Right ventricle myocardium superior (tissue), 1 donor: ENCODE measurements around the gene NRIP3. TPM values are rescaled to one million over a fixed set of nuclear protein-coding genes. Genes with fewer than 3 reads are reported as not detected.

Experiments
- ATAC-seq: fragments of 200-7000 bp; cut with Tn5 transposase; one replicate; pipeline ENCODE4 v1.9.1; 2020; ENCODE audit warnings: mild to moderate bottlenecking; ENCODE audit not compliant: poor library complexity
- DNase-seq: peaks from one replicate; pipeline ENCODE4 v3.0.0-alpha.2; 2020
- intact Hi-C: fragments of 100-400 bp; cut with DNase I; formaldehyde crosslinking; loops from one replicate; pipeline ENCODE4 v1.11.2; 2022
- long read RNA-seq: library from polyadenylated mRNA; unstranded; transcript quantifications from one replicate; pipeline ENCODE4 v2.0.0, GENCODE V29; 2021
- total RNA-seq: library from RNA; stranded (reverse); fragmentation: NEBNext Ultra II Directional; extraction: Animal tissue kit (Norgen Biotek cat#: 25700); gene quantifications from one replicate; pipeline ENCODE4 v1.2.1, GENCODE V29; 2021
- donor health status: DM: no; HTN: yes; CAD: no; lungs with severe emphysema.

Gene NRIP3
- 1.0 TPM for total RNA-seq
- long read RNA-seq, partial matches to known transcripts = 0 of 1 reads
- long read RNA-seq, other reads (novel, unspliced or antisense) = 0 of 1 reads

GRCh38 chr11:9003573-9004182 is at the start of gene NRIP3:
TSS of gene NRIP3 (minus strand) at chr11:9004001. CDS start at chr11:9003935, 66 bp downstream.
- peak; percentile 81 for DNase-seq
- intact Hi-C loops = no loop called here
- ATAC-seq = peak; percentile 91

GRCh38 chr11:9052316-9052715 is 48.5 kb upstream of the NRIP3 start:
- intact Hi-C loops = no loop called here
- ATAC-seq (no peak), DNase-seq (no peak)

- DNase-seq (no peak), ATAC-seq (no peak)
- intact Hi-C loops = no loop called here
Measured at GRCh38 chr11:9049959-9050358, 46.2 kb upstream of the NRIP3 start.

DNA sequence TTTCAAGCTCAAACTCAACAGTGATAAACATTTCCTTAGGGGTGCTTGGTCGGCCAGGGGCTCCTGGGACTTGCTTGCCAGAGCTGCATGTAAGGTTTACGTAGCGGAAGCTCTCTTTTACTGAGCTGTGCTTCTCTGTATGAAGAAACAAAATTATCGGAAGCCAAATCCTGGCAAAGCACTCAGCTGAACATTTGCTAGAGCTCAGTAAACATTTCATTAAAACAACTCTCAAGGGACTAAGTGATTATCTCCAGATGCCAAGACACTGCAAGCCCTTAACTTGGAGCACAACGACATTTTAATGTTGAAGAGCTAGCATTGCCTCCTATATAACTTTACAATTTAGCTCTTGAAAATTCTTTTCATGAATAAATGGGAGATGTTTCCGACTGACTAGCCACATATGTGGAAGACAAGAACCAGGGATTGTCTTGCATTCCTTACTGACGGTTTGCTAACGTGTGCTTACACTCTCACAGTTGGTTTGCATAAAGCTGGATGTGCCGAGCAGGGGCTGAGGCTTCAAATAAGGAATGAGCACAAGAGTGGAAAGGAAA is 44.2 kb upstream of the NRIP3 start:
- DNase-seq = no peak
- ATAC-seq = peak; percentile 74
- intact Hi-C loops = no loop called here

DNA sequence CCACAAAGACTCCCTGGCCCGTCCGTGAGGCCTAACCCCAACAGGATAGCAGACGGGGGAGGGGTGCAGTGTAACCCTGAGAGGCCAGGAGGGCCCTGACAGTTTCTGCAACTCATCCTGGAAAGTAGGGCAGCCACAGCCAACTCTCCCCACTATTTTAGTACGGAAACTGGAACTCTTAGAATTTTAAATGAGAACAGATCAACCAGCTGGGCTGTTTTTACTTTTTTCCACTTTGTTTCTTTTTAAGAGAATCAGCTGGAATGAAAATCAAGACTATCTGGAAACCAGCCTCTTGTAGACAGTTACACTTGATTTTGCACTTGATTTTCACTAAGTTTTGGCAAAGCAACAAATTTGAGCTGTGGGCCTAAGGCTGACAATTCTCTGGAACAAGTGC is 42.7 kb upstream of the NRIP3 start:
- intact Hi-C loops = no loop called here
- ATAC-seq (peak; percentile 45), DNase-seq (no peak)

GRCh38 chr11:9042488-9042887 is 38.7 kb upstream of the NRIP3 start:
- DNase-seq = no peak

GRCh38 chr11:9041747-9042146 is 37.9 kb upstream of the NRIP3 start:
- no peak for DNase-seq
- intact Hi-C loops = no loop called here
- ATAC-seq = no peak

More at GRCh38 chr11:9042488-9042887, 38.7 kb upstream of the NRIP3 start:
- ATAC-seq = no peak
- intact Hi-C loops = no loop called here

DNA sequence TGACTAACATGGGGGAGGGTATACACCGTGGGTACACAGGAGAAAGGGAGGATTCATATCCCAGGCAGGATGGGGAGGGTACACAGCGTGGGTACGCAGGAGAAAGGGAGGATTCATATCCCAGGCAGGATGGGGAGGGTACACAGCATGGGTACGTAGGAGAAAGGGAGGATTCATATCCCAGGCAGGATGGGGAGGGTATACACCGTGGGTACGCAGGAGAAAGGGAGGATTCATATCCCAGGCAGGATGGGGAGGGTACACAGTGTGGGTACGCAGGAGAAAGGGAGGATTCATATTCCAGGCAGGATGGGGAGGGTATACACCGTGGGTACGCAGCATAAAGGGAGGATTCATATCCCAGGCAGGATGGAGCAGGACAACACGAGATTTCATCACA is 36.6 kb upstream of the NRIP3 start:
- intact Hi-C loops = no loop called here
- DNase-seq (no peak), ATAC-seq (no peak)

- no peak for ATAC-seq
- no peak for DNase-seq
- intact Hi-C loops = no loop called here
Measured at GRCh38 chr11:9039863-9040262, 36.1 kb upstream of the NRIP3 start.

DNA sequence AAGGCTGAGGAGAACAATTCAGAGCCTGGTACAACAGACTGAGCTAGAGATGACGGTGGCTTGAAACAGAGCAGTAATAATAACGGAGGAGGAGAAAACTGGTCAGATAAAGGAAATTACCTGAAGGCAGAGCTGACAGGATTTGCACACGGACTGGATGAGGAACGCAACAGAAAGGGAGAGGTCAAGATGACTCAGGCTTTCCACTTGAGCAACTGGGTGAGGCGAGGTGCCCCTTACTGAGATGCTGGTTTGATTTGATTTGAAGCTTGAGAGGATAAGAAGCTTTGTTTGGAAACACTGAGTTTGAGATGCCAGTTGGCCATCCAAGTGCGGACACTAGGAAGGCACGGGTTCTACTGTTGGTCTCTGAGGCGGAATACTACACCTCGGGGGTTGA is 35.4 kb upstream of the NRIP3 start:
- intact Hi-C loops = no loop called here
- no peak for ATAC-seq
- no peak for DNase-seq

DNA sequence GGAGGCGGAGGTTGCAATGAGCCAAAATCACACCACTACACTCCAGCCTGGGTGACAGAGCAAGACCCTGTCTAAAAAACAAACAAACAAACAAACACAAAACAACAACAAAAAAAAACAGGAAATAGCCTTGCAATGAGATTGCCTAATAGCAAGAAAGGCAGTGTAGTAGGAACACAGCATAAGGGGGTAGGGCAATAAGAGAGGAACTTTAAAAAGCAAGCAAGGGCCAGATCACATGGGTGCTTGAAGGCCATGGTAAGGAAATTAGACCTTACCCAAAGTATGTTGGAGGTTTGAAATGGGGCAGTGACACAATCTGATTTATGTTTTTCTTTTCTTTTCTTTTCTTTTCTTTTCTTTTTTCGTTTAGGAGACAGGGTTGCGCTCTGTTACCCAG is 34.7 kb upstream of the NRIP3 start:
- intact Hi-C loops = no loop called here
- DNase-seq = no peak
- ATAC-seq = peak; percentile 43

GRCh38 chr11:9037963-9038362 is 34.2 kb upstream of the NRIP3 start:
- intact Hi-C loops = no loop called here
- ATAC-seq (no peak), DNase-seq (no peak)

- intact Hi-C loops = no loop called here
- ATAC-seq (no peak), DNase-seq (no peak)
Measured at GRCh38 chr11:9037046-9037780, 33.4 kb upstream of the NRIP3 start.

GRCh38 chr11:9030601-9031000 is 26.8 kb upstream of the NRIP3 start:
- DNase-seq (no peak), ATAC-seq (no peak)
- intact Hi-C loops = no loop called here

- intact Hi-C loops = no loop called here
- ATAC-seq = no peak
- no peak for DNase-seq
Measured at GRCh38 chr11:9029422-9029821, 25.6 kb upstream of the NRIP3 start.

GRCh38 chr11:9028581-9028980 is 24.8 kb upstream of the NRIP3 start:
- DNase-seq = no peak
- ATAC-seq = no peak
- intact Hi-C loops = no loop called here

DNA sequence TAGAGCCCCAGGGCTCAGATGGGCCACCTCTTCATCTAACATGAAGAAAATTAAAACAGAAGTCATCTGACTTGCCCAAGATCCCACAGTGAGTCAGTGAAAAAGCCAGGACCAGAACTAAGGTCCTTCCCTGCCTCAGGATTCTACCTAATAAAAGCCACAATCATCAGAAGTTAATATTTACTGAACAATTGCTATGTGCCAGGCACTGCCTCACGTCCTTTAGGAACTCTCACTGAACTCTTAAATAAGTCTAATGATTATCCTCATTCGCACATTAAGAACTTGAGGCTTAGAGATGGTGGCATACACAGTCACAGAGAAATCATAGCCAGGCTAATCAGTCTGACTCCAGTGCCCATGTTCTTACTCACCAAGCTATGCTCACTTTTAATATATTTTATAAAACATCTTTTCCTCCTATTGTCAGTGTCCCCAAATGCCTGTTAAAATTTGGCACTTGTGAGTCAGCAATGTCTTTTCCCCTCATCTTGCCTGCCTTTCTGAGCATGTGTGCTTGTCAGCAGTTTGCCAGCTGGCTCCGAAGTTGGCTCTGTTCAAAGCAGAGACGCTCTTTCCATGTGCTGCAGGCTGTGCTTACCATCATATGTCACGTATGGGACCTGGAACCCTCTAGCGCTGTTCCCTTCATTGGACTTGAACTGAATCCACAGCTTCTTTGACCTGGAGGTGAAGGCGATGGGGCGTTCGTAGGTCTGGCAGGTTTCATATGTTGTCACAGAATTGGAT is 21.5 kb upstream of the NRIP3 start:
- intact Hi-C loops = no loop called here
- DNase-seq = no peak
- peak; percentile 66 for ATAC-seq

DNA sequence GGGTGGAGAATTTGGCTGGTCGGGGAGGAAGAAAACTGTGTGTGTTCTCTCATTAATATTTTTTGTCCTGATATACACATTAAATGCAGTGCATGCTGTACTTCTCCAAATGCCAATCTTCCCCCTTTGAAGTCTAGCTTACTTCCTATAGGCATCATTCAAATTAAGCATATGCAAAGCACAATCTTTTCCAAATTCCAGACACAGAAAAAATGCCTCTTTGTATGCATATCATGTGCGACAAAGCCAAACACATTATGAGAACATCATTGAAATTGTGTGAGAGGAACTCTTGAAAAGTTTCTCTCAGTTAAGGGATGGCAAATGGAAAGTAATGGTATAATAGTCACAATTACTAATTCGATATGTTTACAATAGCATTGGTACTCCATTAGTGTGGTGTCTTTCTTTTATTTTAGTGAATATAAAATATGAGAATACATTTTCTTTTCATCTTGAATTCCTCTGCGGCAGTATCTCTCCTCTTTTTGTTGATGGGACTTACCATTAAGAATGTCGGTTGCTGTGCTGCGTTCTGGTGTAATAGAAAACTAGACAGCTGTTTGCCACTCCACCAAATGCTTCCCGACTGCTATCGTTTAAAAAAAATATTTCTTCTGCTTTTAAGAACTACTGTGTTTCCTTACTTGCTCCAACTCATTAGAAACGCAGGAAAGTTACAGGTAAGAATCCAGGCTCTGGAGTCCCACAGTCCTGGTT is 19.3 kb upstream of the NRIP3 start:
- intact Hi-C loops = no loop called here
- no peak for DNase-seq
- no peak for ATAC-seq

DNA sequence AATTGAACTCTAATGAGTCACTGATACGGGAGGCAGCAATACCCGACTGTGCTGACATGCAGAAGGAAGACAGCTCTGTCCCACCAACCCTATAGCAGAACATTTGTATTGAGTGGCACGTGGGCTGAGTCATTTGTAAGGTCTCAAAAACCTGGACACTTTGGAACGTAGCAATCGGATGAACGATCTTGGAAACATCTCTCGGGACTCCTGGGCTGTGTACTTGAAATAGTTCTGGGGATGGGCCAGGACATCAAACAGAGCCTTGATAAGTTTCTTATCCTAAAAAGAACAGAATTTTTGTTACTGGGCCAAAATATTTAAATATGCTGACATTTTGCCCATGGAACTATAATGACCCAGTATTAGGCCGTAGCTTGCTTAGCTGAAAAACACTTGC is 17.1 kb upstream of the NRIP3 start:
- no peak for DNase-seq
- ATAC-seq = no peak
- intact Hi-C loops = no loop called here
